GM18526 (cell line): ENCODE results near the gene NDST4.

Experiments
- POLR2A ChIP-seq: IDR thresholded peaks from 3 replicates; pipeline ENCODE4 v1.6.1; 2011; ENCODE audit not compliant: insufficient read length; ENCODE audit errors: extremely low read depth

Gene NDST4

DNA sequence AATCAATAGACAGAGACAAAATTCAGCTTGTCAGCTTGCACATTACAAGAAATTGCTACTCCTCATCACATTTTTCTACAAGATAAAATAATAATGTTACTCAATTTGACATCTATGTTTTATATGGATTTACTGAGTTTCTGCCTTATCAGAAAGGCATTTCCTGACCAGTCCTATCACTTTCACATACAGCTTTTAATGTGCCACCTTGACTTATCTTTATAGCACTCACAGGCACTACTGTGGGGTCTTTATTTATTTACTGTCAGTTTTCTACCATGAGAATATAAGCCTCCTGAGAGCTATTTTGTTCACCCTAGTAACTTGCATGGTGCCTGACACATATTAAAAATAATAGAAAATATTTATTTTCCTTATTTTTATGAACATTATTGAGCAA lies 6.0 kb downstream of the NDST4 start:
- no peak for TF ChIP-seq POLR2A

DNA sequence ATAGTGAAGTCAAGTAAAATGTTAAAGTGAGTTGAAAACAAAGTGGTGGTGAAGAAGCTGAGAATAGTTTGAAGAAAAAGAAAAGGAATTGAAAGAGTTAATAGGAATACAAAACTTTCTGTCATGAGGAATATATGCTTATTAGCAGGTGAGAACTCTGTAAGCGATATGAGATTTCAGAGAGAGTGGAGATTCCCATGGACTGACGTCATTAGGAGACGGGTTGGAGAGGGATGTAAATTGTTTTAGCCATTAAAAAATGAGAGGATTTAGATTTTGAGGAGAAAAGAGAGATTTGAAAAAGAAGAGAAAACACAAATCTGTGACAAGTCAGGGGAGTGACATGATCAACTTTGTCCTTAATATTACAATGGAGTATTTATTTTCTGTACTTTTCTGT lies 11.7 kb downstream of the NDST4 start:
- no peak for TF ChIP-seq POLR2A

DNA sequence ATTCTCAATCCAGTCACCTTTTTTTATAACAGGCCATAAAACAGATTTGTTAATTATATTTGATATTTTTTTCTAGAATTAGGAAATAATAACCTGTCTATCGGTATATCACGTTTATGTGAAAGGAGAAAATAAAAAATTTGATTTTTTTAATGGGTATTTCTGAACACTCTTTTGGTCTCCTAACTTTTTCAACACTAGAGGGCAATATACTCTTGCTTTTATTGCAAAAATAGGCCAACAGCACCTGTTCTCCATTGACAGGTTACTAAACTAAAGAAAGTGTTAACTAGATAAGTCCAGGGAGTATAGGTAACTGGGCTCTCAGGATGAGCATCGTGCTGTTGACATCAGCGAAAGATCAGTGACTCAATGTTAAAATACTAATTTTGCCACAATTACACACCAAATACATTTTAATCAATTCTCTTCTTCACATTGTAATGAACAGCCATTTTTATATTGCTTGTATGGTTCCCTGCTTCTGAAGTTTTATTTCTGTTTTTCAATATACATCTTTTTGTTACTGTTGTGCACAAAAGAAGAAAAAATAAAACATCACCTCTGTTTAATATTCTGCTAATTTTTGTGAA lies 22.8 kb downstream of the NDST4 start:
- TF ChIP-seq POLR2A, result no peak

DNA sequence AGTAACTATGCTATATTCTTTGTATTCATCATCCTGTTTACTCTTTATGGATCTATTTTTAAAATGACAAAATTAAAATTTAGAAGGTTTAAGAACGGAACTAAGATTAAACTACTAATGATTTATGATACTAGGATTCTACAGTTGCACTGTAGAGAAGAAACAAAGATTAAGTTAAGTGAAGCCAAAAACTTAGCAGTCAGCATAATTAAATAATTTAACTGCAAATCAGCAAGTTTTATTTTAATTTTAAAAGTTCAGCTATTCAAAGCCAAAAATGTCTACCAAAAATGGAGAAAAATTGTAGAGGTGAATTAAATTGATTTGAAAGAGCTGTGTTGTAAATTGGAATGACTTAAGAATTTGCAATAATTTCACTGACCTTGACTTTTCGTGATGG lies 30.8 kb downstream of the NDST4 start:
- no peak for TF ChIP-seq POLR2A

DNA sequence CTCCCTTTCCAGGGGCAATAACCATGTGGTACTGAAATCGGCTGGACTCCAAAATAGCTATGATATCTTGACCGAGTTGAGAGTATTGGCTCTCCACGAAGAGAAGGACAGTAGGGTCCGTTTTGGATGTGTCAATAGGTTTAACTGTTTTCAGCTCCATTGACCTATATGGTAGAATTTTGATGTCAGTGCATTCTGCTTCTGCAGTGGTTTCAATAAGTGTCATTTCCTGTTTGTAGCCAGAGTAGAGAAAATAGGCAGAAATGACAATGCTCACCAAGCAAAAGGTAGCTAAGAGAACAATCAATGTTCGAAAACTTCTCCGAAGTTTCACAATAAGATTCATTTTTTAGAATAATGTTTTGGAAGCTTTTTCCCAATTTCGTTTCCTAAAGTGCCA lies 36.7 kb downstream of the NDST4 start:
- TF ChIP-seq POLR2A, result no peak

DNA sequence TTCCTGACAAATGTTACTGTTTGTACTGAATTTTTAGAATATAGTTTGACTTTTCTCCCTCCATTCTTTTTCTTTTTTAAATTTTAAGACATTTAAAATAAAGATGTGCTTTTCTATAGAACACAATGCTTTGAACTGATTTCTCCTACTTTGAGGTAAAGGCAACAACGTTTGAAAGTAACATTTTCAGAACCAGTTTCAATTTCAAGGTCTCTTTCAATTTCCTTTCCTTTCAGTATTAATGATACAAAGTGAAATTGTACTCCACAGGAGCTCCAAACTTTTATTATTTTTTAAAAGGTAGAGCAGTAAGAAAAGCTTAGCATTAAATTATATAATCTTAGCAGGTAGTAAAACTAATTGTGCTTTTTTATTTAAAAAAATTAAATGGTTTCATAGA lies 54.9 kb downstream of the NDST4 start:
- TF ChIP-seq POLR2A, result no peak

DNA sequence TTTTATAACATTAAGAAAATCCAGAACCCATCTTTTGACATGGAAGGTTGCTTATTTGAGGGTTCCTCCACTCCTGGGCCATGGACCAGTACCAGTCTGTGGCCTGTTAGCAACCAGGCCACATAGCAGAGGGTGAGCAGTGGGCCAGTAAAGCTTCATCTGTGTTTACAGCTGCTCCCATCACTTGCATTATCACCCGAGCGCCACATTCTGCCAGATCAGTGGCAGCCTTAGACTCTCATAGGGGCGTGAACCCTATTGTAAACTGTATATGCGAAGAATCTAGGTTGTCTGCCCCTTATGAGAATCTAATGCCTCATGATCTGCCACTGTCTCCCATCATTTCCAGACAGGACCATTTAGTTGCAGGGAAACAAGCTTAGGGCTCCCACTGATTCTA lies 58.6 kb downstream of the NDST4 start:
- no peak for TF ChIP-seq POLR2A

DNA sequence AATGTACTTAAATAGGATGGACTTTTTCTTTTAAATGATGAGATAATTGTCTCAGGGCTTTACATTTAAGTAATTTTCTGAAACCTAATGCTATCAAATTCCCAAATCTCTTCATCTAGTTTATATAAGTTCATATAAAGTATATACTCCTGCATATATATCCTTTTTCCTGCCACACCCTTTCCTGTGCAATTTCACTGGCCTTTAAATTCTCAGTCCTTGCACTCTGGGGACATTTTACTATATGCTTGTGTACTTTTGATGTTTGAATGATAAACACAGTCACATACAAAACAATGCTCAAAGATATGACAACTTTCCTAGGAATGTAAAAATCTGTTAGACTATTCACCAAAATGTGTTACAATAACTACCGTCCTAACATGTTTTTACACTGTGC lies 60.1 kb downstream of the NDST4 start:
- no peak for TF ChIP-seq POLR2A

DNA sequence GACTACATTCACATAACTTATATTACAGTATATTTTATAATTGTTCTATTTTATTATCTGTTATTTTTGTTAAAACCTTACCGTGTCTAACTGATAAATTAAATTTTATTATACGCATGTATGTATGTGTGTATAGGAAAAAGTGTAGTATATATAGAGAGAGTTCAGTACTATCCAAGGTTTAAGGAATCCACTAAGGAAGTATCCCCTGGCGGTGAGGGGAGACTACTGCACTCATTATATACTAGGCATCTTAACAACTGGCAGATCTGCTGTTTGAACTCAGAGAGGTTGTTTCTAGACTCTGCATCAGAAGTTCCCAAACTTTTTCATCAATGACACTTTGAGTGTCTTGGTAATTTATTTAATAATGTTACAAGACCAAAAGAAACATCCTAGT lies 70.9 kb downstream of the NDST4 start:
- no peak for TF ChIP-seq POLR2A

DNA sequence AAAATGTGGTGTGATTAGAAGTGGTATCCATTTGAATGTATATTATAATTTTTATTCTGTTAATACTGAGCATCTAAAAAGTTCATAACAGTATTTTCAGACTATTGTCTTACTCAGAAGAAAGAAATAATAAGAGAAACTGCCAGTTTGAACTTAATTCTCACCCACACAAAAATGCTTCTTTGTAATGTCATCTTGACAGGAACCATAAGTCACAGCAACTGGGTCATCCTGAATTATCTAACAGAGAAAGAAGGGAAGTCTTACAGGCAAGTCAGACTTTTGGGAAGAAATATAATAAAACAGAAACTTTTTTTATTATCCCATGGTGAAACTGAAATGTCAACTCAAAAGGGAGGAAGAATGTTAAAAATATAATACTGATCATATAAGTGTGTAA lies 83.1 kb downstream of the NDST4 start:
- no peak for TF ChIP-seq POLR2A

DNA sequence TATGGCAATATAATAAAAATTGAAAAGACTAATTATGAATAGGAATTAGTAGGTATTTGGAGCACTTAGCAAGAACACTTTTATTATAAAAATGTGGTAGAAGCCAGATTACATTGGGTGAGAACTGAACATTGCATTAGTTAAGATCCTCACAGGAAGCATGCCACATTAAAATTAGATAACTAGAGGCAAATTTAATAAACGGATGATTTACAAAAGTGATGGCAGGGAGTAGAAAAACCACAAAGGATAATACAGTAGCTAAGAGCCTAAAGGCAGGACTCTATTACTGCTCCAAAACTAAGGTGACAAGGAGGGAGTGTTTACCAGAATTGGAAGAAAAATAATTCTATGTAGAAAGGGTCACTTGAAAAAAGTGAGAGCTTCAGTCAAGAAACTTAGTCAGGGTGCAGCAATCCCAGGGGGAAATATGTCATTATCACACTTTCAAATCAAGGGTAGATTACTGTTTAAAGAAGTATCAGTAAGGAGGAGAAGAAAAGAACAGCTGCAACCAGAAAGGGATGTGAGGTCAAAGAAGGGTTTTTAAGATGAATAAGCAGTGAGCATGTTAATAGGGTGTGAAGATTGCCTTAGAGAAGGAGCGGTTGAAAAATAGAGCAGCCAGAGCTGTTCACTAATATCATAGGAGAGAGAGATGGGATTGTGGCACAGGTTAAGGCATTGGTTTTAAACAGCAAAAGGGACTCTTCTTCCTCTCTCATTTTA lies 84.6 kb downstream of the NDST4 start:
- TF ChIP-seq POLR2A, result no peak

DNA sequence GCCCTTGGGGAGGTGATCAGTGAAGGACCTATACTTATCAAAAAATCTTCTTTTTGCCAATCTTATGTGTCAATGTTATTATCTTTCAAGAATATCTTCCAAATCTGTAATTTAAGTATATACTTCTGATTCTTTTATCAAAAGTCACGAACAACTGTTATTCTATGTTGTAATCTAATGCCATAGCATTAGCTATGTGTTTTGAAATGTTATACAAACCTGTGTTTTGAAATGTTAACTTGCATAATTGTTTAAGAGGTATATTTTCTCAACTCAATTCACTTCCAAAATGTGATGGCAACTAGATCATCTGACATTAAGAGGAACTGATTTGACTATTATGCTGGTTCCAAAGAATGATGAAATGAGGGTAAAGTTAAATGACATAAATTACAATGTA lies 113.5 kb downstream of the NDST4 start:
- TF ChIP-seq POLR2A, result no peak

DNA sequence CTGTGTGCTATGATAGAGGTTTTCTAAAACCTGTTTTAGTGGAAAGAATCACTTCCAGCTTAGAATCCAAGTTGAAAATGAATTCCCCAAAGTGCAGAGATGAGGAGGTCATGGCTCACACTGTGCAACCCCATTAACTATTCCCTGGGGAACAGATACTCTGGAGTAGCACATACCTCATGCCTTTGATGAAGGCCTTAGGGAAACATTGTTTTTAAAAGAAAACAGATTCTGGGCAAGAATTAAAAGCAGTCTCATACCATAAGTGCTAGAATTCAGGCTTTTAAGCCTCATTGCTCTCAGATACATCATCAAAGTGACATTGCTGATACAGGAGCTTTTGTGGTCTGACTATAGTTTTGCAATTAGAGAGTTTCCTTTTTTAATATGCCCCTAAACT lies 115.1 kb downstream of the NDST4 start:
- TF ChIP-seq POLR2A, result no peak

DNA sequence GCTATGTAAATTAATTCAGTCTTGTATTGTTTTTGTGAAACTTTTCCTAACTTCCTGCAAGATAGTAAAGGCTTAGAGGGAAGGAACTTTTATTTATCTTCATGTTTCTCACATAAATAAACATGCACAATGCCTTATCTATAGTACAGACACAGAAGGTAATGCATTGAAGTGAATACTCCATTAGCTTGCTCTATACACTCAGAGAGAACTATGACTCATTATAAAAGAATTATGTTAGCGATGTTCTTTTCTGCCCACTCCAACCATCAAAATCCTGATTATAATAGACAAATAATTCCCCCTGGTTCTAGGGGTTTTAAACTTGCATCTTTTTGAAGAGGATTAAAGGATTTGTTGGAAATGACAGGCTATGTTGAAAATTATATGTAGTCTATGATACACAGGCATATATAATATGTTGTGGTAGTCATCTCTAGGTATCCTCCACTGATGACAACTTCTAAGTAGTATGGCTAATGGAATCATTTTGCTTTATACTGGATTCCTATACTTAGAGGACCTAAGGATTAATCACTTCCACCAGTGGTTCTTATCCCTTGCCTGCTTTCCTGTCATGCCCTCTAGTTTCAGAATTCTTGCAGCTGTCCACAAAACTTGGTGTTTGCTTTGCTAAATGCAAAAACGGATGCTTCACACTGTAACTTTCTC lies 115.7 kb downstream of the NDST4 start:
- TF ChIP-seq POLR2A, result no peak

DNA sequence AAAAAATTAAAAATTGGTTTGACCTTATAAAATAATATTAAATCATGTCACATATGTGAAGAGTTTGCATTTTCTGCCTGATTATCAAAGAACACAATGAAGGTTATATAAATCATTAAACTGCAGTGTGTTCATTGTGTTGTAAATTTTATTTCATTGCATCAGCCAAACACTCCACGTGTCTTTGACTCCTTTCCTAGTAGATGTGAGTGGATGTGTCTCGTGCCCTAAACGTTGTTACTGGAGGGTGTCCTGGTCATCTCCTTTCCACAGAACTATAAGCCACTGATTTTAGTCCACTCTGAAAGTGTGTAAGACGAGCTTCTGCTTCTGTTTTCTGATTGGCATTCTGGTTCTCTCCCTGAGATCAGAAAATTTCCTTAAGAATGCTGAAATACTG lies 127.3 kb downstream of the NDST4 start:
- no peak for TF ChIP-seq POLR2A

DNA sequence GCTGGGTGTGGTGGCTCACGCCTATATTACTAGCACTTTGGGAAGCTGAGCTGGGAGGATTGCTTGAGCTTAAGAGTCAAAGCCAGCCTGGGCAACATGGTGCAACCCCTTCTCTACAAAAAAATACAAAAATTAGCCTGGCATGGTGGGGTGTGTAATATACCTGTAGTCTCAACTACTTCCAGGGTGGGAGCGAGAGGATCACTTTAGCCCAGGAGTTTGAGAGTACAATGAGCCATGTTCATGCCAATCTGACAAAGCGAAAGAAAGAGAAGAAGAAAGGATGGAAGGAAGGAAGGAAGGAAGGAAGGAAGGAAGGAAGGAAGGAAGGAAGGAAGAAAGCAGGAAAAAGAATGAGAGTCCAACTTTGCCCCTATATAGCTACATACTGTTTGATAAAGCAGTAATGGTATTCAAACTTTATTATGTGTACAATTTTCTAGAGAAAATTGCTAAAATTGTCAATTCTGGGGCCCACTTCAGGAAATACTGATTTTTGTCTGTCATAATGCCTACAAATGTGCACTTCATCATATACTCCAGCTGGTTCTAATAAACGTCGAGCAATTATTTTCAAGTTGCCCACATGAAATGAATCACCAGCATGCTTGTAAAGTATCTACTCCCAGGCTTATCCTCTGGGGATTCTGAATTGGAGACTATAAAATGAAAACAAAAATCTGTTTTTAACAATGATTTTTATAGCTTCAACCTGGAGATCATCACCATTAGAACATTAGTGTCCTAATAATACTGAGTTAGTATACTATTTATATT lies 132.3 kb downstream of the NDST4 start:
- TF ChIP-seq POLR2A, result no peak
